ENCODE data around the gene ARHGEF2.

Gene ARHGEF2

GRCh38 chr1:155971910-155972809 is 6.2 kb downstream of the ARHGEF2 start:
- no peak for DNase-seq (ENCODE audit: low read depth)

- no peak for DNase-seq (ENCODE audit: low read depth)
These were observed 7.7 kb downstream of the ARHGEF2 start for GRCh38 chr1:155970531-155971167.

GRCh38 chr1:155969377-155969791 is 9.0 kb downstream of the ARHGEF2 start:
- no peak for DNase-seq (ENCODE audit: low read depth)

- no peak for DNase-seq (ENCODE audit: low read depth)
These were observed 9.7 kb downstream of the ARHGEF2 start for GRCh38 chr1:155968670-155969069.

GRCh38 chr1:155968051-155968400 is 10.3 kb downstream of the ARHGEF2 start:
- DNase-seq (ENCODE audit: low read depth) = no peak

GRCh38 chr1:155967341-155968050 is 10.9 kb downstream of the ARHGEF2 start:
- no peak for DNase-seq (ENCODE audit: low read depth)

GRCh38 chr1:155966750-155967149 is 11.6 kb downstream of the ARHGEF2 start:
- DNase-seq (ENCODE audit: low read depth) = no peak

- DNase-seq (ENCODE audit: low read depth) = no peak
These were observed 12.2 kb downstream of the ARHGEF2 start for GRCh38 chr1:155966135-155966534.

- DNase-seq (ENCODE audit: low read depth) = no peak
These were observed 14.2 kb downstream of the ARHGEF2 start for GRCh38 chr1:155964193-155964592.

GRCh38 chr1:155962599-155963211 is 15.6 kb downstream of the ARHGEF2 start:
- DNase-seq (ENCODE audit: low read depth) = no peak

GRCh38 chr1:155961937-155962336 is 16.4 kb downstream of the ARHGEF2 start:
- no peak for DNase-seq (ENCODE audit: low read depth)

GRCh38 chr1:155960081-155960745 is 18.1 kb downstream of the ARHGEF2 start:
- no peak for DNase-seq (ENCODE audit: low read depth)

GRCh38 chr1:155957411-155957915 is 20.9 kb downstream of the ARHGEF2 start:
- DNase-seq (ENCODE audit: low read depth) = no peak

GRCh38 chr1:155954645-155955044 is 23.7 kb downstream of the ARHGEF2 start:
- DNase-seq (ENCODE audit: low read depth) = no peak

GRCh38 chr1:155952505-155952890 is 25.8 kb downstream of the ARHGEF2 start:
- DNase-seq (ENCODE audit: low read depth) = no peak

GRCh38 chr1:155951753-155952504 is 26.4 kb downstream of the ARHGEF2 start:
- DNase-seq (ENCODE audit: low read depth) = no peak

- no peak for DNase-seq (ENCODE audit: low read depth)
These were observed 27.5 kb downstream of the ARHGEF2 start for GRCh38 chr1:155950829-155951228.

- no peak for DNase-seq (ENCODE audit: low read depth)
These were observed 30.6 kb downstream of the ARHGEF2 start for GRCh38 chr1:155947741-155948140.

GRCh38 chr1:155947292-155947691 is 31.1 kb downstream of the ARHGEF2 start:
- DNase-seq (ENCODE audit: low read depth) = no peak

- DNase-seq (ENCODE audit: low read depth) = no peak
These were observed 31.6 kb downstream of the ARHGEF2 start for GRCh38 chr1:155946633-155947219.

GRCh38 chr1:155944444-155944799 is 33.9 kb downstream of the ARHGEF2 start:
- DNase-seq (ENCODE audit: low read depth) = no peak
